Endothelial cell of umbilical vein (primary cell): ENCODE data around the gene BAG5.

Source experiments
- EZH2 ChIP-seq: IDR thresholded peaks from 2 replicates; pipeline ENCODE4 v1.6.1; 2012; ENCODE audit warnings: borderline replicate concordance, low read depth, mild to moderate bottlenecking, moderate library complexity, low read length, inconsistent platforms; ENCODE audit not compliant: severe bottlenecking
- FOS ChIP-seq: IDR thresholded peaks from 2 replicates; pipeline ENCODE4 v1.6.1; 2011; ENCODE audit warnings: mild to moderate bottlenecking, low read length, moderate library complexity, borderline replicate concordance; ENCODE audit not compliant: insufficient read depth
- MYC ChIP-seq: IDR thresholded peaks from one replicate; pipeline ENCODE4 v1.6.1; 2011; ENCODE audit warnings: mild to moderate bottlenecking, low read depth, low read length
- POLR2A ChIP-seq: IDR thresholded peaks from 2 replicates; pipeline ENCODE4 v1.6.1; 2012; ENCODE audit warnings: low read depth, mild to moderate bottlenecking, control low read depth, low read length
- POLR2AphosphoS5 ChIP-seq: IDR thresholded peaks from 2 replicates; pipeline ENCODE4 v1.6.1; 2012; ENCODE audit warnings: low read depth, mild to moderate bottlenecking, control low read depth, low read length, moderate library complexity; ENCODE audit not compliant: insufficient read depth
- TF ChIP-seq, protein P1 (sequence below), 2 donors: IDR thresholded peaks; 1 replicate in 1 of 2; 2 replicates in 1 of 2; pipeline ENCODE4 v1.5.1; 2011; ENCODE audit warnings: low read length in 2 of 2, mild to moderate bottlenecking in 2 of 2, moderate library complexity in 2 of 2, control low read depth in 1 of 2, inconsistent platforms in 1 of 2, low read depth in 1 of 2; ENCODE audit not compliant: insufficient read depth in 1 of 2; ENCODE audit errors: extremely low read depth in 1 of 2

DNA sequence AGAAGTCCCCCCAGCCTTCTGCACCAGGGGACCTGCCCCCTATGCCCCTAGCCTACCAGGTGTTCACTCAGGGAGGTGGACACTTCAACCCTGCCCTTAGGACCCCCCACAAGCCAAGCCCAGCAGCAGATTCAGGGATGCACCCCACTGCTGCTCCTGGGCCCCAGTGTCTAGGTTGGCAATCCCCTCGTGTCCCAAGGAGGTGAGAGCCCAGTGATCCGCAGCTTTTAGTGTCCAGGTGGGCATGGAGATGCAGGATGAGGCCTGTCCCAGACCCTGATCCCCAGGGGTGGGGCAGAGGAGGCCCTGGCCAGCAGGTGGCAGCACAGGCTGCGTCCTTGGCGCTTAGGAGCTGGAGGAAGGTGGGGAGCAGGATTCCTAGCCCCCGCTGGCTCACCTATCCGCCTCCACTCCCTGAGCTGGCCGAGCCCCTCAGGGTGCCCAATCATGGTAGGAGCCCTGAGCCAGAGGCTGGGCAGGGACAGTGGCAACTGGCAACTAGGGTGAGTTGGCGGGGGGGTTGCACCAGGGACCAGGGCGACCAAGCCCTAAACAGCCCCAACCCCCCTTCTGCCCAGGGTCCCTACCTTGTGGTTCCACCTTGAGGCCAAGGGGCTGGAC is 43.9 kb downstream of the BAG5 start:
- TF ChIP-seq, protein P1, sequence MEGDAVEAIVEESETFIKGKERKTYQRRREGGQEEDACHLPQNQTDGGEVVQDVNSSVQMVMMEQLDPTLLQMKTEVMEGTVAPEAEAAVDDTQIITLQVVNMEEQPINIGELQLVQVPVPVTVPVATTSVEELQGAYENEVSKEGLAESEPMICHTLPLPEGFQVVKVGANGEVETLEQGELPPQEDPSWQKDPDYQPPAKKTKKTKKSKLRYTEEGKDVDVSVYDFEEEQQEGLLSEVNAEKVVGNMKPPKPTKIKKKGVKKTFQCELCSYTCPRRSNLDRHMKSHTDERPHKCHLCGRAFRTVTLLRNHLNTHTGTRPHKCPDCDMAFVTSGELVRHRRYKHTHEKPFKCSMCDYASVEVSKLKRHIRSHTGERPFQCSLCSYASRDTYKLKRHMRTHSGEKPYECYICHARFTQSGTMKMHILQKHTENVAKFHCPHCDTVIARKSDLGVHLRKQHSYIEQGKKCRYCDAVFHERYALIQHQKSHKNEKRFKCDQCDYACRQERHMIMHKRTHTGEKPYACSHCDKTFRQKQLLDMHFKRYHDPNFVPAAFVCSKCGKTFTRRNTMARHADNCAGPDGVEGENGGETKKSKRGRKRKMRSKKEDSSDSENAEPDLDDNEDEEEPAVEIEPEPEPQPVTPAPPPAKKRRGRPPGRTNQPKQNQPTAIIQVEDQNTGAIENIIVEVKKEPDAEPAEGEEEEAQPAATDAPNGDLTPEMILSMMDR (IDR thresholded peaks at IDR 0.05; ENCODE audit: extremely low read depth in 1 of 2, insufficient read depth in 1 of 2, low read depth in 1 of 2, low read length in 2 of 2): peak; percentile 93 to 95
- TF ChIP-seq POLR2AphosphoS5 (no peak), EZH2 (no peak), FOS (no peak), POLR2A (no peak), MYC (no peak)
